Neural progenitor cell (in vitro differentiated cells): ENCODE data around the gene OR10J1. TPM values are rescaled to one million over a fixed set of nuclear protein-coding genes. Genes with fewer than 3 reads are reported as not detected.

ENCODE experiments used
- DNase-seq: peaks from one replicate; pipeline ENCODE4 v3.0.0-alpha.2; 2016; ENCODE audit warnings: low spot score
- H2AFZ ChIP-seq: fragments of 200-600 bp; sonication (generic); replicated peaks from 2 replicates; pipeline ENCODE4 v1.6.1; 2016; ENCODE audit warnings: antibody characterized with exemption
- H3F3A ChIP-seq: fragments of 200-600 bp; sonication (generic); 2 replicates; pipeline ENCODE4 v1.6.1; 2016; ENCODE audit warnings: antibody characterized with exemption, low read depth
- H3K27ac ChIP-seq: fragments of 200-600 bp; sonication (generic); 2 replicates; pipeline ENCODE4 v1.5.1; 2016; ENCODE audit warnings: mild to moderate bottlenecking
- H3K27me3 ChIP-seq: fragments of 200-600 bp; sonication (generic); 2 replicates; pipeline ENCODE4 v1.6.1; 2016; ENCODE audit warnings: mild to moderate bottlenecking, moderate library complexity
- H3K36me3 ChIP-seq: fragments of 200-600 bp; sonication (generic); 2 replicates; pipeline ENCODE4 v1.5.1; 2016
- H3K4me1 ChIP-seq: fragments of 200-600 bp; sonication (generic); 2 replicates; pipeline ENCODE4 v1.6.1; 2016; ENCODE audit warnings: mixed run types
- H3K4me2 ChIP-seq: fragments of 200-600 bp; sonication (generic); 2 replicates; pipeline ENCODE4 v1.6.1; 2016
- H3K4me3 ChIP-seq: fragments of 200-600 bp; sonication (generic); 2 replicates; pipeline ENCODE4 v1.5.1; 2016
- H3K79me2 ChIP-seq: fragments of 200-600 bp; sonication (generic); 2 replicates; pipeline ENCODE4 v1.6.1; 2016; ENCODE audit warnings: low read depth
- H3K9ac ChIP-seq: fragments of 200-600 bp; sonication (generic); 2 replicates; pipeline ENCODE4 v1.6.1; 2016
- H3K9me3 ChIP-seq: fragments of 200-600 bp; sonication (generic); 2 replicates; pipeline ENCODE4 v1.5.1; 2016; ENCODE audit warnings: low read depth
- H4K20me1 ChIP-seq: fragments of 200-600 bp; sonication (generic); 2 replicates; pipeline ENCODE4 v1.6.1; 2016; ENCODE audit warnings: low read depth
- H3K27ac Mint-ChIP-seq: 3 replicates; pipeline ENCODE4 v1.8.0; 2021; ENCODE audit warnings: mixed read lengths
- H3K27me3 Mint-ChIP-seq: 2 replicates; pipeline ENCODE4 v1.8.0; 2022; ENCODE audit warnings: low read depth, mild to moderate bottlenecking, inconsistent platforms, moderate library complexity, mixed read lengths; ENCODE audit not compliant: insufficient read depth
- H3K36me3 Mint-ChIP-seq: 3 replicates; pipeline ENCODE4 v1.8.0; 2021; ENCODE audit warnings: mixed read lengths
- H3K4me1 Mint-ChIP-seq: 3 replicates; pipeline ENCODE4 v1.8.0; 2021; ENCODE audit warnings: mixed read lengths
- H3K4me3 Mint-ChIP-seq: 3 replicates; pipeline ENCODE4 v1.8.0; 2021; ENCODE audit warnings: mild to moderate bottlenecking, moderate library complexity, mixed read lengths
- H3K9me3 Mint-ChIP-seq: 3 replicates; pipeline ENCODE4 v1.8.0; 2020; ENCODE audit warnings: mixed read lengths
- CTCF ChIP-seq: fragments of 200-600 bp; sonication (generic); IDR thresholded peaks from 2 replicates; pipeline ENCODE4 v1.5.1; 2017; ENCODE audit warnings: antibody characterized with exemption, mild to moderate bottlenecking
- EZH2 ChIP-seq: fragments of 200-600 bp; sonication (generic); IDR thresholded peaks from 2 replicates; pipeline ENCODE4 v1.6.1; 2017; ENCODE audit warnings: antibody characterized with exemption, mild to moderate bottlenecking, moderate library complexity
- EZH2phosphoT487 ChIP-seq: fragments of 200-600 bp; sonication (generic); IDR thresholded peaks from 2 replicates; pipeline ENCODE4 v1.6.1; 2017; ENCODE audit warnings: antibody characterized with exemption
- total RNA-seq: library from RNA; depleted of rRNA; stranded (reverse); fragments of >200 nt; gene quantifications from 2 replicates; pipeline ENCODE4 v1.2.3, GENCODE V29; 2015; ENCODE audit warnings: low replicate concordance

Gene OR10J1
- total RNA-seq, 1 donor from 2014 or later, result not detected

- Histone ChIP-seq H3K27ac (no peak overlapping the region), H3K4me2 (no peak overlapping the region), H3K9me3 (peaks cover 15% of the 10 kb centered on the region), H3K4me1 (no peaks in the 10 kb centered on the region), H3K27me3 (no peaks in the 10 kb centered on the region), H3F3A (no peaks in the 10 kb centered on the region), H3K36me3 (no peaks in the 10 kb centered on the region), H3K79me2 (no peaks in the 10 kb centered on the region), H3K4me3 (no peak overlapping the region), H2AFZ (no peak overlapping the region), H3K9ac (no peak overlapping the region), H4K20me1 (no peaks in the 10 kb centered on the region)
- Mint-ChIP-seq H3K9me3 (no peaks in the 10 kb centered on the region), H3K27me3 (no peaks in the 10 kb centered on the region), H3K36me3 (no peaks in the 10 kb centered on the region), H3K27ac (no peak overlapping the region), H3K4me1 (no peaks in the 10 kb centered on the region), H3K4me3 (no peak overlapping the region)
- TF ChIP-seq EZH2 (no peak), CTCF (no peak), EZH2phosphoT487 (no peak)
- DNase-seq, result no peak
These were observed 35.4 kb downstream of the OR10J1 start for GRCh38 chr1:159474926-159475325.

- peaks cover 32% of the 10 kb centered on the region for H3K9me3 ChIP-seq
- no peaks in the 10 kb centered on the region for H3K27me3 ChIP-seq
- H2AFZ ChIP-seq, result no peak overlapping the region
- no peaks in the 10 kb centered on the region for H3F3A ChIP-seq
- no peaks in the 10 kb centered on the region for H4K20me1 ChIP-seq
- no peak overlapping the region for H3K4me2 ChIP-seq
- TF ChIP-seq EZH2 (no peak), CTCF (no peak)
- Mint-ChIP-seq H3K9me3 (no peaks in the 10 kb centered on the region), H3K36me3 (no peaks in the 10 kb centered on the region), H3K4me1 (no peaks in the 10 kb centered on the region), H3K27me3 (no peaks in the 10 kb centered on the region), H3K27ac (no peak overlapping the region), H3K4me3 (no peak overlapping the region)
- no peaks in the 10 kb centered on the region for H3K4me1 ChIP-seq
- no peak overlapping the region for H3K4me3 ChIP-seq
- DNase-seq, result no peak
- no peak overlapping the region for H3K27ac ChIP-seq
- H3K36me3 ChIP-seq, result no peaks in the 10 kb centered on the region
- H3K9ac ChIP-seq, result no peak overlapping the region
- H3K79me2 ChIP-seq, result no peaks in the 10 kb centered on the region
These were observed 44.0 kb downstream of the OR10J1 start for GRCh38 chr1:159483501-159483900.

Other genes with a start within 250 kb of the OR10J1 start
- 0.74 TPM in 1 of 2 replicates, not detected in the other for gene ACKR1, start 234.8 kb upstream of the OR10J1 start, total RNA-seq
- gene FCER1A, start 137.4 kb upstream of the OR10J1 start, total RNA-seq, result not detected in 2 replicates
- gene OR10J4, start 7.5 kb upstream of the OR10J1 start, total RNA-seq, result not detected in 2 replicates
- gene OR10J5, start 96.3 kb downstream of the OR10J1 start, total RNA-seq, result not detected in 2 replicates
- not detected in 2 replicates for gene APCS, start 148.1 kb downstream of the OR10J1 start, total RNA-seq